NCI-H2081 treated with DMSO at 0.1 percent for 48 hours (cell line): ENCODE data around the gene OGT.

ENCODE experiments used
- DNase-seq: peaks from one replicate; lab custom pipeline; 2025; lab: John Stamatoyannopoulos, UW

Gene OGT

GRCh38 chrX:71622576-71623450 is 89.9 kb downstream of the OGT start:
- no peak for DNase-seq

- DNase-seq = no peak
Measured at GRCh38 chrX:71623714-71624113, 90.8 kb downstream of the OGT start.

GRCh38 chrX:71625471-71625870 is 92.6 kb downstream of the OGT start:
- no peak for DNase-seq
